HL-60 (cell line): Measurements from ENCODE around the gene ROBO4.

Source experiments
- DNase-seq, 2 experiments: peaks; one replicate each; pipeline ENCODE4 v3.0.0-alpha.2; 2010 to 2020; ENCODE audit warnings: low read depth in 1 of 2, low spot score in 1 of 2
- H3K27ac ChIP-seq: fragments of 250-450 bp; sonication (Bioruptor Pico); replicated peaks from 2 replicates; pipeline ENCODE4 v1.5.1; 2020; ENCODE audit warnings: mild to moderate bottlenecking, moderate library complexity
- H3K27me3 ChIP-seq: fragments of 250-450 bp; sonication (Bioruptor Pico); 2 replicates; pipeline ENCODE4 v1.5.1; 2021; ENCODE audit warnings: mild to moderate bottlenecking, moderate library complexity; ENCODE audit not compliant: insufficient read depth, poor library complexity, severe bottlenecking
- H3K4me3 ChIP-seq: replicated peaks from 2 replicates; pipeline ENCODE4 v1.5.1; 2011; ENCODE audit warnings: mild to moderate bottlenecking, control low read depth, low read length; ENCODE audit not compliant: insufficient read depth
- CTCF ChIP-seq: IDR thresholded peaks from one replicate; pipeline ENCODE4 v1.5.1; 2011; ENCODE audit warnings: low read length, control low read depth, inconsistent platforms; ENCODE audit not compliant: insufficient read depth
- GABPA ChIP-seq: IDR thresholded peaks from 2 replicates; pipeline ENCODE4 v1.6.1; 2012; ENCODE audit warnings: low read depth
- POLR2AphosphoS5 ChIP-seq: IDR thresholded peaks from 2 replicates; pipeline ENCODE4 v1.6.1; 2012; ENCODE audit warnings: low read depth
- REST ChIP-seq: IDR thresholded peaks from 2 replicates; pipeline ENCODE4 v1.6.1; 2012; ENCODE audit warnings: low read depth; ENCODE audit not compliant: insufficient replicate concordance
- SPI1 ChIP-seq: IDR thresholded peaks from 2 replicates; pipeline ENCODE4 v1.6.1; 2012; ENCODE audit warnings: low read depth, mild to moderate bottlenecking, borderline replicate concordance

The ROBO4 gene

GRCh38 chr11:124868331-124869274 lies 29.1 kb downstream of the ROBO4 start:
- Histone ChIP-seq H3K4me3 (no peak overlapping the region), H3K27me3 (peaks cover 75% of the 10 kb centered on the region), H3K27ac (no peak overlapping the region)
- no peak for DNase-seq
- TF ChIP-seq CTCF = no peak
- TF ChIP-seq REST = no peak
- no peak for TF ChIP-seq POLR2AphosphoS5
- no peak for TF ChIP-seq GABPA
- no peak for TF ChIP-seq SPI1

- Histone ChIP-seq H3K4me3 (no peak overlapping the region), H3K27ac (no peak overlapping the region), H3K27me3 (peaks cover 82% of the 10 kb centered on the region)
- DNase-seq = peak in 1 of 2 experiments; percentile 26
- TF ChIP-seq GABPA = no peak
- TF ChIP-seq CTCF = peak; percentile 8
Observed at GRCh38 chr11:124867700-124868099, 30.0 kb downstream of the ROBO4 start.

DNA sequence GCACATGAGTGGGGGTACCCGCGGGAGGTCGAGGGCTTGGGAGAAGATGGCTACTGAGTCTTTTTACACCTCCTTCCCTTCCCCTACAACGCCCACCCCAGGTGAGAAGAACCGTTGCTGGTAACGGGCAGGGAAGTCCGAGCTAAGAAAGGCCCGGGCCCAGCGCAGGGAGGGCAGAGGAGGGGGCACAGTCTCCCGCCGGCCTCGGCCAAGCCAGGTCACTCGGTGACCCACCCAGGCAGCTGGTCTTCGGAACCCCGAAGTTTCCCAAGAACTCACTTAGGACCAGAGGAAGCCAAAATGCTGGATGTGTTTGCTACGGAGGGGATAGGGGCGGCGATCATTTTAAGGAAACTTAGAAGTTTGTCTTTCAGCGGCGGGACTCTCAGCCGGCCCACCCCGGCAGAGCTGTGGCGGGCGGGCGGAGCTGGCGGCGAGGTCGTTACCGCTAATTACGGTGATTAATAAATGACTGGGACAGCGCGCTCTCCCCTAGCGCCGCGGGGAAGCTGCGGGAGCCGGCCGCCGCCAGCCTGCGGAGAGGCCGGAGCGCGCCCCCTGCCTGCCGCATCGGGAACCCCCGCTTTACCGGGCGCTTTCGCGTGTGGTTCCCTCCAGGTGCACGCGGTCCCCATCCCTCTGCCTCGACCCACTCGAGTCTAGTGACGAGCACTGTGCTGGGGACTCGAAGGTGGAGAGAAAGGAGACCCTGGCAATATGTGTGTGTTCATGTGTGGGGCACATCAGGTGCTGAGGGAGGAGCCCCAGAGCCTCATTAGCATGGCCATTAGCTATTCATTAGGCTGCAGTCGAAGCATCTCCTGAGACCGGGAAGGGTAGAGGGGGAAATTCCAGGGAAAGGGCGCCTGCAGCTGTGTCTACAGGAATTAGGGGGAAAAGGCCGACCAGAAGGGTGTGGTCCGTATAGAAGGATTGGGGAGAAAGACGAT lies 31.5 kb downstream of the ROBO4 start:
- Histone ChIP-seq H3K27ac (no peak overlapping the region), H3K27me3 (peaks cover 87% of the 10 kb centered on the region), H3K4me3 (no peak overlapping the region)
- peak; percentile 24 to 35 for DNase-seq
- TF ChIP-seq CTCF = peak; percentile 40
- TF ChIP-seq SPI1 = no peak

DNA sequence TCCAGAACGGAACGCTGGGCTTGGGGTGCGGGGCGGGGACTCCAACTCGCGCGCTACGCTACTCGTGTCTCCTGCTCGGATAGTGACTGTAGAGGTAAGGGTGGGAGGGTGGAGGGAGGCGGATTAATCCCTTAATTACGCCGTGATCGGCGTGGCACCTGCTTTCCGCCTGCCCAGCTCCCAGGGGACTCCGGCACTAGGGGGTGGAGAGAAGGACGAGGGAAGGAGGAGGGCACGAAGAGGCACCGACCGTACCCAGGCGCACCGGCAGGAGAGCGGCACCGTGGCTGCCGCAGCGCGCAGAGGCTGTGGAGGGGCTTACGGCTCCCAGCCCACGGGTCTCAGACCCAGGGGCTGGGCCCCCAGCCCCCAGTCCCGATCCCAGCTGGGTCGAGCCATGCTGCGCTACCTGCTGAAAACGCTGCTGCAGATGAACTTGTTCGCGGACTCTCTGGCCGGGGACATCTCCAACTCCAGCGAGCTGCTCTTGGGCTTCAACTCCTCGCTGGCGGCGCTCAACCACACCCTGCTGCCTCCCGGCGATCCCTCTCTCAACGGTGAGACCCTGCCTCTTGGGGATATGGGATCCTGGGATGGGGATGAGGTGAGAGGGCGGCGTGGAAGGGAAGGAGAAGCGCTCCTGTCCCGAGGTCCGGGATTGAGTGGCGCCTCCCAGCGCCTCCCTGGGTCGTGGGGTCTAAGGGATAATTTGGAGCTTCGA lies 32.3 kb downstream of the ROBO4 start, which contains the start of gene ROBO3:
Gene ROBO3 (plus strand): TSS at position 252 of the 721 bp plus-strand sequence. CDS start 146 bp downstream, at position 398.
- no peak for DNase-seq
- H3K4me3 ChIP-seq = no peak within 1 kb of the TSS
- H3K27me3 ChIP-seq = peaks cover 83% of the 10 kb centered on the region
- H3K27ac ChIP-seq = no peak within 1 kb of the TSS
- TF ChIP-seq REST = no peak
- TF ChIP-seq CTCF = no peak
- no peak for TF ChIP-seq POLR2AphosphoS5
- no peak for TF ChIP-seq GABPA
